Amniotic epithelial cell (primary cell): ENCODE results near the gene RPL41.
A peak's percentile ranks its signal among the peaks of the same experiment; 100 is the strongest.

ENCODE experiments used
- DNase-seq: peaks from one replicate; pipeline ENCODE4 v3.0.0-alpha.2; 2010; ENCODE audit warnings: low read depth

Gene RPL41

GRCh38 chr12:56127888-56128669 lies 11.6 kb downstream of the RPL41 start, which contains the start of gene ESYT1:
Gene ESYT1 (plus strand): TSS chr12:56128267. CDS start chr12:56128320, 53 bp downstream.
- peak; percentile 99 for DNase-seq

- no peak for DNase-seq
Measured at GRCh38 chr12:56128670-56129205, 12.3 kb downstream of the RPL41 start.

- DNase-seq, result no peak
Measured at GRCh38 chr12:56129206-56129941, 12.9 kb downstream of the RPL41 start.

GRCh38 chr12:56129942-56130495 lies 13.6 kb downstream of the RPL41 start:
- no peak for DNase-seq

GRCh38 chr12:56130876-56131275 lies 14.4 kb downstream of the RPL41 start:
- no peak for DNase-seq

- DNase-seq, result no peak
Measured at GRCh38 chr12:56134897-56135296, 18.5 kb downstream of the RPL41 start.

- DNase-seq, result no peak
Measured at GRCh38 chr12:56137853-56138571, 21.6 kb downstream of the RPL41 start.

GRCh38 chr12:56141946-56142784 lies 25.7 kb downstream of the RPL41 start:
- DNase-seq, result no peak

- DNase-seq, result no peak
Measured at GRCh38 chr12:56143217-56143616, 26.8 kb downstream of the RPL41 start.

GRCh38 chr12:56143870-56144269 lies 27.4 kb downstream of the RPL41 start:
- DNase-seq, result no peak

GRCh38 chr12:56145217-56145616 lies 28.8 kb downstream of the RPL41 start:
- no peak for DNase-seq

GRCh38 chr12:56146492-56147460 lies 30.3 kb downstream of the RPL41 start:
- DNase-seq, result peak; percentile 42

GRCh38 chr12:56150563-56150962 lies 34.1 kb downstream of the RPL41 start:
- DNase-seq, result peak; percentile 58

GRCh38 chr12:56151672-56152131 lies 35.3 kb downstream of the RPL41 start:
- DNase-seq, result no peak

- DNase-seq, result peak; percentile 85
Measured at GRCh38 chr12:56152132-56152755, 35.8 kb downstream of the RPL41 start, which contains the start of gene MYL6B. Gene MYL6B (plus strand): TSS chr12:56152587. CDS start chr12:56153919, 1,332 bp downstream.

- no peak for DNase-seq
Measured at GRCh38 chr12:56152756-56153677, 36.6 kb downstream of the RPL41 start.

GRCh38 chr12:56153678-56154065 lies 37.2 kb downstream of the RPL41 start:
- no peak for DNase-seq

- no peak for DNase-seq
Measured at GRCh38 chr12:56154246-56154771, 37.9 kb downstream of the RPL41 start.
